SK-N-SH (cell line): ENCODE measurements around the gene TOX2. TPM values are rescaled to one million over a fixed set of nuclear protein-coding genes. Genes with fewer than 3 reads are reported as not detected.
A peak's percentile ranks its signal among the peaks of the same experiment; 100 is the strongest.

ENCODE experiments used
- CTCF ChIA-PET: fragments of 300-600, 350-600 bp; formaldehyde crosslinking; extraction: SDS; loops from one replicate; lab custom pipeline; 2021; lab: Yijun Ruan, JAX
- POLR2A ChIA-PET: fragments of 350-600 bp; sonication (Branson Sonifier 250); formaldehyde crosslinking; extraction: SDS; loops from one replicate; lab custom pipeline; 2020; ENCODE audit warnings: antibody characterized with exemption, inconsistent platforms; lab: Yijun Ruan, JAX
- DNase-seq: peaks from one replicate; pipeline ENCODE4 v3.0.0; 2012
- H2AFZ ChIP-seq: fragments of 200-600 bp; sonication (generic); 2 replicates; pipeline ENCODE4 v1.8.1; 2016; ENCODE audit warnings: antibody characterized with exemption, mild to moderate bottlenecking, low read depth
- H3F3A ChIP-seq: fragments of 200-600 bp; sonication (generic); replicated peaks from 2 replicates; pipeline ENCODE3; 2016; ENCODE audit warnings: antibody characterized with exemption, mild to moderate bottlenecking; ENCODE audit not compliant: insufficient read depth
- H3K27ac ChIP-seq, 2 experiments: fragments of 200-500 bp in 1 of 2; fragments of 200-600 bp in 1 of 2; sonication (Bioruptor generic) in 1 of 2; sonication (generic), shearing (Covaris generic) in 1 of 2; 2 replicates each; pipeline versions ENCODE4 v1.5.1 to v1.6.1; 2014 to 2016; ENCODE audit warnings: low read depth in 2 of 2, inconsistent platforms in 1 of 2, low read length in 1 of 2, mild to moderate bottlenecking in 1 of 2, mixed read lengths in 1 of 2
- H3K27me3 ChIP-seq: fragments of 200-600 bp; sonication (generic), shearing (Covaris generic); 2 replicates; pipeline ENCODE4 v1.6.1; 2016; ENCODE audit warnings: mixed run types; ENCODE audit not compliant: insufficient read depth
- H3K36me3 ChIP-seq, 2 experiments: fragments of 200-500 bp in 1 of 2; fragments of 200-600 bp in 1 of 2; sonication (Bioruptor generic) in 1 of 2; sonication (generic) in 1 of 2; replicated peaks in 1 of 2; 2 replicates each; pipeline versions ENCODE3 to v1.5.1; 2014 to 2016; ENCODE audit warnings: low read length in 1 of 2, mild to moderate bottlenecking in 1 of 2; ENCODE audit not compliant: insufficient read depth in 2 of 2, control insufficient read depth in 1 of 2
- H3K4me1 ChIP-seq, 2 experiments: fragments of 200-500 bp in 1 of 2; fragments of 200-600 bp in 1 of 2; sonication (Bioruptor generic) in 1 of 2; sonication (generic), shearing (Covaris generic) in 1 of 2; 2 replicates each; pipeline versions ENCODE4 v1.5.1 to v1.6.1; 2014 to 2016; ENCODE audit warnings: low read depth in 1 of 2, low read length in 1 of 2, mixed run types in 1 of 2; ENCODE audit not compliant: insufficient read depth in 2 of 2, control insufficient read depth in 1 of 2
- H3K4me2 ChIP-seq: fragments of 200-600 bp; sonication (generic), shearing (Covaris generic); 2 replicates; pipeline ENCODE4 v1.6.1; 2017; ENCODE audit warnings: mixed run types
- H3K4me3 ChIP-seq, 2 experiments: fragments of 200-500 bp in 1 of 2; fragments of 200-600 bp in 1 of 2; sonication (Bioruptor generic) in 1 of 2; sonication (generic), shearing (Covaris generic) in 1 of 2; 2 replicates each; pipeline versions ENCODE4 v1.5.1 to v1.8.1; 2014 to 2016; ENCODE audit warnings: low read depth in 2 of 2, inconsistent platforms in 1 of 2, low read length in 1 of 2, mild to moderate bottlenecking in 1 of 2, mixed read lengths in 1 of 2, moderate library complexity in 1 of 2
- H3K79me2 ChIP-seq: fragments of 200-600 bp; sonication (generic); 2 replicates; pipeline ENCODE4 v1.8.1; 2017; ENCODE audit warnings: mild to moderate bottlenecking; ENCODE audit not compliant: insufficient read depth
- H3K9ac ChIP-seq: fragments of 200-600 bp; sonication (generic); 2 replicates; pipeline ENCODE4 v1.6.1; 2017; ENCODE audit warnings: mixed run types
- H3K9me2 ChIP-seq: fragments of 200-600 bp; sonication (generic); 2 replicates; pipeline ENCODE4 v1.6.1; 2017; ENCODE audit warnings: mixed run types
- H3K9me3 ChIP-seq: fragments of 200-600 bp; sonication (generic); 2 replicates; pipeline ENCODE4 v1.6.1; 2017; ENCODE audit warnings: mixed run types, mild to moderate bottlenecking, moderate library complexity
- H4K20me1 ChIP-seq: fragments of 200-600 bp; sonication (generic); 2 replicates; pipeline ENCODE4 v1.6.1; 2017; ENCODE audit warnings: mild to moderate bottlenecking, mixed run types; ENCODE audit not compliant: insufficient read depth
- EP300 ChIP-seq, 2 experiments: IDR thresholded peaks; 2 replicates each; pipeline versions ENCODE4 v1.4.0 to v1.6.1; 2012; ENCODE audit warnings: borderline replicate concordance in 1 of 2, low read depth in 1 of 2, low read length in 1 of 2
- PBX3 ChIP-seq: IDR thresholded peaks from 2 replicates; pipeline ENCODE4; 2012
- RAD21 ChIP-seq: IDR thresholded peaks from 2 replicates; pipeline ENCODE4 v1.6.1; 2012; ENCODE audit warnings: mild to moderate bottlenecking, low read length
- RCOR1 ChIP-seq: fragments of 150-350 bp; IDR thresholded peaks from 2 replicates; pipeline ENCODE4 v1.6.1; 2017; ENCODE audit warnings: antibody characterized with exemption, low read length
- SIN3A ChIP-seq: IDR thresholded peaks from 2 replicates; pipeline ENCODE4 v1.6.1; 2012; ENCODE audit warnings: low read depth, mild to moderate bottlenecking, low read length, moderate library complexity, borderline replicate concordance
- SMC3 ChIP-seq: IDR thresholded peaks from 2 replicates; pipeline ENCODE4 v1.6.1; 2012; ENCODE audit warnings: low read depth, low read length, improper control_type of control experiment
- TCF12 ChIP-seq: IDR thresholded peaks from 2 replicates; pipeline ENCODE4 v1.4.0; 2012
- TEAD4 ChIP-seq: IDR thresholded peaks from 2 replicates; pipeline ENCODE4 v1.4.0; 2012; ENCODE audit warnings: mild to moderate bottlenecking, borderline replicate concordance; ENCODE audit not compliant: insufficient read depth
- WGBS: methylation state at CpG from one replicate; pipeline ENCODE4 v1.1.6; 2017; ENCODE audit warnings: low lambda C conversion rate; 5-methylcytosine and 5-hydroxymethylcytosine counted together
- polyA plus RNA-seq, 3 experiments: library from polyadenylated mRNA; depleted of rRNA; stranded (reverse); fragments of >200 nt; gene quantifications; 2 replicates each; pipeline ENCODE4 v1.2.3, GENCODE V29; 2012
- TF ChIP-seq, protein P1 (sequence below): IDR thresholded peaks from 2 replicates; pipeline ENCODE4 v1.4.0; 2012; ENCODE audit warnings: low read depth, borderline replicate concordance
- TF ChIP-seq, protein P2 (sequence below): IDR thresholded peaks from 2 replicates; pipeline ENCODE4 v1.6.1; 2012; ENCODE audit warnings: mild to moderate bottlenecking, low read depth, low read length, moderate library complexity
- TF ChIP-seq, protein P3 (sequence below): fragments of 200-600 bp; sonication (generic); IDR thresholded peaks from 2 replicates; pipeline ENCODE4 v1.6.1; 2017; ENCODE audit warnings: antibody characterized with exemption, mild to moderate bottlenecking, moderate library complexity

TOX2 gene
- polyA plus RNA-seq, 1 of the 3 experiments (the other 2 are of a cell fraction) = 15.4 TPM

GRCh38 chr20:43948455-43948854, 33.8 kb downstream of the TOX2 start:
- Histone ChIP-seq H3K4me2 (no peak overlapping the region), H4K20me1 (no peaks in the 10 kb centered on the region), H3K9me2 (no peaks in the 10 kb centered on the region), H2AFZ (no peak overlapping the region), H3F3A (peaks cover 6% of the 10 kb centered on the region), H3K27me3 (no peaks in the 10 kb centered on the region), H3K27ac (0 out of 4 replicates have a peak overlapping the region, but pooled peaks of 1 of the 2 experiments have one; percentile 5), H3K4me1 (peaks cover 19 to 34% of the 10 kb centered on the region in 2 experiments; a peak in 3 of 4 replicates), H3K36me3 (no peaks in the 10 kb centered on the region), H3K9me3 (no peaks in the 10 kb centered on the region), H3K4me3 (no peak overlapping the region), H3K9ac (no peak overlapping the region), H3K79me2 (no peaks in the 10 kb centered on the region)
- POLR2A ChIA-PET = interaction anchor here (0.6 to 1.4 kb wide), 2 partner anchors 28 to 66 kb away, joined by 3 to 4 read pairs; no protein-coding TSS in a partner anchor
- CTCF ChIA-PET = interaction anchor here (0.6 to 1.0 kb wide), 5 partner anchors 20 to 198 kb away, joined by 3 read pairs; no protein-coding TSS in a partner anchor
- TF ChIP-seq, protein P1, sequence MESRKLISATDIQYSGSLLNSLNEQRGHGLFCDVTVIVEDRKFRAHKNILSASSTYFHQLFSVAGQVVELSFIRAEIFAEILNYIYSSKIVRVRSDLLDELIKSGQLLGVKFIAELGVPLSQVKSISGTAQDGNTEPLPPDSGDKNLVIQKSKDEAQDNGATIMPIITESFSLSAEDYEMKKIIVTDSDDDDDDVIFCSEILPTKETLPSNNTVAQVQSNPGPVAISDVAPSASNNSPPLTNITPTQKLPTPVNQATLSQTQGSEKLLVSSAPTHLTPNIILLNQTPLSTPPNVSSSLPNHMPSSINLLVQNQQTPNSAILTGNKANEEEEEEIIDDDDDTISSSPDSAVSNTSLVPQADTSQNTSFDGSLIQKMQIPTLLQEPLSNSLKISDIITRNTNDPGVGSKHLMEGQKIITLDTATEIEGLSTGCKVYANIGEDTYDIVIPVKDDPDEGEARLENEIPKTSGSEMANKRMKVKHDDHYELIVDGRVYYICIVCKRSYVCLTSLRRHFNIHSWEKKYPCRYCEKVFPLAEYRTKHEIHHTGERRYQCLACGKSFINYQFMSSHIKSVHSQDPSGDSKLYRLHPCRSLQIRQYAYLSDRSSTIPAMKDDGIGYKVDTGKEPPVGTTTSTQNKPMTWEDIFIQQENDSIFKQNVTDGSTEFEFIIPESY = no peak
- no peak for TF ChIP-seq EP300 (IDR thresholded peaks at IDR 0.05; ENCODE audit: borderline replicate concordance in 1 of 2, low read depth in 1 of 2, low read length in 1 of 2)
- peak; percentile 57 for DNase-seq
- 90% methylated on average over 5 of the region's 8 CpGs for WGBS

DNA sequence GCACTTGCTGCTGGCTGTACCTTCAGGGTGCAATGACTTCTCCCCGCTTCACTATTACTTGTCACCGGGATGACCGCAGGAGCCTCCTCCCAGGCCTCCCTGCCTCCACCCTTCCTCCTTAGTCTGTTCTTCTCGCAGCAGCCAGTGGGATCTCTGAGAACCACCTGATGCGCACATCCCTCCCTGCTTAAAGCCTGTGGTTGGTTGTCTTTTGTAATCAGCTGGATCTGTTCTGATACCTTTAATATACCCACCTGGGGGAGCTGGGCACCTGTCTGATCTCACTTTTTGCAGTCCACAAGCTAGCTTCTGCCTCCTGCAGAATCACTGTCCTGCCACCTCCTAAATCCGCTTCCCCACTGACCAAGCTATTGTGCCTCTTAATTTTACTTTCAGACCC, 34.6 kb downstream of the TOX2 start:
- no peaks in the 10 kb centered on the region for H3K36me3 ChIP-seq
- H3K9me2 ChIP-seq = no peaks in the 10 kb centered on the region
- H2AFZ ChIP-seq = no peak overlapping the region
- H3K9me3 ChIP-seq = no peaks in the 10 kb centered on the region
- ChIA-PET POLR2A (interaction anchor here (0.6 kb wide), 1 partner anchor 29 kb away, joined by 3 read pairs; no protein-coding TSS in a partner anchor), CTCF (interaction anchor here (1.0 kb wide), 2 partner anchors 132 to 199 kb away, joined by 3 read pairs; no protein-coding TSS in a partner anchor)
- no peak overlapping the region for H3K27ac ChIP-seq
- H4K20me1 ChIP-seq = no peaks in the 10 kb centered on the region
- H3F3A ChIP-seq = peaks cover 6% of the 10 kb centered on the region
- H3K4me1 ChIP-seq = peaks cover 27 to 36% of the 10 kb centered on the region in 2 experiments; a peak in 3 of 4 replicates
- H3K79me2 ChIP-seq = no peaks in the 10 kb centered on the region
- DNase-seq = no peak
- H3K9ac ChIP-seq = no peak overlapping the region
- H3K4me3 ChIP-seq = no peak overlapping the region
- WGBS = 96% methylated on average over 6 of the region's 6 CpGs
- no peak overlapping the region for H3K4me2 ChIP-seq
- no peaks in the 10 kb centered on the region for H3K27me3 ChIP-seq
- TF ChIP-seq TCF12 (no peak), RAD21 (no peak), TEAD4 (no peak), SIN3A (no peak), RCOR1 (no peak), PBX3 (no peak), SMC3 (no peak)
- TF ChIP-seq, protein P2, sequence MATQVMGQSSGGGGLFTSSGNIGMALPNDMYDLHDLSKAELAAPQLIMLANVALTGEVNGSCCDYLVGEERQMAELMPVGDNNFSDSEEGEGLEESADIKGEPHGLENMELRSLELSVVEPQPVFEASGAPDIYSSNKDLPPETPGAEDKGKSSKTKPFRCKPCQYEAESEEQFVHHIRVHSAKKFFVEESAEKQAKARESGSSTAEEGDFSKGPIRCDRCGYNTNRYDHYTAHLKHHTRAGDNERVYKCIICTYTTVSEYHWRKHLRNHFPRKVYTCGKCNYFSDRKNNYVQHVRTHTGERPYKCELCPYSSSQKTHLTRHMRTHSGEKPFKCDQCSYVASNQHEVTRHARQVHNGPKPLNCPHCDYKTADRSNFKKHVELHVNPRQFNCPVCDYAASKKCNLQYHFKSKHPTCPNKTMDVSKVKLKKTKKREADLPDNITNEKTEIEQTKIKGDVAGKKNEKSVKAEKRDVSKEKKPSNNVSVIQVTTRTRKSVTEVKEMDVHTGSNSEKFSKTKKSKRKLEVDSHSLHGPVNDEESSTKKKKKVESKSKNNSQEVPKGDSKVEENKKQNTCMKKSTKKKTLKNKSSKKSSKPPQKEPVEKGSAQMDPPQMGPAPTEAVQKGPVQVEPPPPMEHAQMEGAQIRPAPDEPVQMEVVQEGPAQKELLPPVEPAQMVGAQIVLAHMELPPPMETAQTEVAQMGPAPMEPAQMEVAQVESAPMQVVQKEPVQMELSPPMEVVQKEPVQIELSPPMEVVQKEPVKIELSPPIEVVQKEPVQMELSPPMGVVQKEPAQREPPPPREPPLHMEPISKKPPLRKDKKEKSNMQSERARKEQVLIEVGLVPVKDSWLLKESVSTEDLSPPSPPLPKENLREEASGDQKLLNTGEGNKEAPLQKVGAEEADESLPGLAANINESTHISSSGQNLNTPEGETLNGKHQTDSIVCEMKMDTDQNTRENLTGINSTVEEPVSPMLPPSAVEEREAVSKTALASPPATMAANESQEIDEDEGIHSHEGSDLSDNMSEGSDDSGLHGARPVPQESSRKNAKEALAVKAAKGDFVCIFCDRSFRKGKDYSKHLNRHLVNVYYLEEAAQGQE = no peak
- TF ChIP-seq, protein P3, sequence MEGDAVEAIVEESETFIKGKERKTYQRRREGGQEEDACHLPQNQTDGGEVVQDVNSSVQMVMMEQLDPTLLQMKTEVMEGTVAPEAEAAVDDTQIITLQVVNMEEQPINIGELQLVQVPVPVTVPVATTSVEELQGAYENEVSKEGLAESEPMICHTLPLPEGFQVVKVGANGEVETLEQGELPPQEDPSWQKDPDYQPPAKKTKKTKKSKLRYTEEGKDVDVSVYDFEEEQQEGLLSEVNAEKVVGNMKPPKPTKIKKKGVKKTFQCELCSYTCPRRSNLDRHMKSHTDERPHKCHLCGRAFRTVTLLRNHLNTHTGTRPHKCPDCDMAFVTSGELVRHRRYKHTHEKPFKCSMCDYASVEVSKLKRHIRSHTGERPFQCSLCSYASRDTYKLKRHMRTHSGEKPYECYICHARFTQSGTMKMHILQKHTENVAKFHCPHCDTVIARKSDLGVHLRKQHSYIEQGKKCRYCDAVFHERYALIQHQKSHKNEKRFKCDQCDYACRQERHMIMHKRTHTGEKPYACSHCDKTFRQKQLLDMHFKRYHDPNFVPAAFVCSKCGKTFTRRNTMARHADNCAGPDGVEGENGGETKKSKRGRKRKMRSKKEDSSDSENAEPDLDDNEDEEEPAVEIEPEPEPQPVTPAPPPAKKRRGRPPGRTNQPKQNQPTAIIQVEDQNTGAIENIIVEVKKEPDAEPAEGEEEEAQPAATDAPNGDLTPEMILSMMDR = no peak
- TF ChIP-seq, protein P1 = no peak
- TF ChIP-seq, all 33 proteins: peak for 0
